Measurements from ENCODE around the gene PSEN2. TPM values are rescaled to one million over a fixed set of nuclear protein-coding genes. Genes with fewer than 3 reads are reported as not detected.

PSEN2 gene
- total and polyA plus RNA-seq, 2 donors (not counting 1 experiment from before 2014, with no cell fraction given): 19.5 to 41.8 TPM

DNA sequence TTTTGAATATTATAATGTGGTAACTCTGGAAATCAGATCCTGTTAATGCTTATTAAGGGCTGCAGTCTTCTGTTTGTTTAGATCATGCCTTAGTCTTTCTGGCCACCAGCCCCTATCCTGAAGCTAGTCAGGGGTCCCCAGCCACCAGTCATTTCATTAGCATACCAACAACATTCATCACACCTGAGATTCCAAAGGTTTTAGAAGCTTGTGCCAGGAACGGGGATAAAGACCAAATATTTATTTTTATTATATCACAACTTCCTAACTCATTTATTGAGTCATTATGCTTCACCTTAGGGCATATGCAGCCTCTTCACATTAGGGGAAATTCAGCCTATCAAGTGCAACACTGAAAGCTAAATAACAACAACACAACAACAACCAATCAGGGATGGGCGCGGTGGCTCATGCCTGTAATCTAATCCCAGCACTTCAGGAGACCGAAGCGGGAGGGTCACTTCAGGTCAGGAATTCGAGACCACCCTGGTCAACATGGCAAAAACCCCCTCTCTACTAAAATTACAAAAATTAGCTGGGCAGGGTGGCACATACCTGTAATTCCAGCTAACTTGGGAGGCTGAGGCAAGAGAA, 2.9 kb upstream of the PSEN2 start:
- no peaks in the 10 kb centered on the region for H4K20me1 ChIP-seq (ENCODE audit: control insufficient read depth, extremely low read depth, insufficient read depth, low read length)
- no peak overlapping the region for H3K27ac ChIP-seq (ENCODE audit: insufficient read depth, low read length)
- no peaks in the 10 kb centered on the region for H3K36me3 ChIP-seq (ENCODE audit: control insufficient read depth, insufficient read depth, low read length)
- H2AFZ ChIP-seq (ENCODE audit: low read length): no peak overlapping the region
- DNase-seq (ENCODE audit: low read depth in 2 of 2): no peak
- no peaks in the 10 kb centered on the region for H3K27me3 ChIP-seq (ENCODE audit: control insufficient read depth, insufficient read depth, low read length)
- H3K4me1 ChIP-seq (ENCODE audit: control insufficient read depth, extremely low read depth, insufficient read depth, low read length): peaks cover 20% of the 10 kb centered on the region
- H3K4me3 ChIP-seq (replicated peaks in 1 of 4; ENCODE audit: control extremely low read depth in 1 of 4, insufficient read depth in 1 of 4, low read depth in 3 of 4, low read length in 4 of 4): no peak overlapping the region
- no peak overlapping the region for H3K4me2 ChIP-seq (ENCODE audit: extremely low read depth, insufficient read depth, low read length)
- H3K9me3 ChIP-seq (ENCODE audit: control insufficient read depth, insufficient read depth, low read depth, low read length): no peaks in the 10 kb centered on the region
- H3K9ac ChIP-seq (ENCODE audit: insufficient read depth, low read length): no peak overlapping the region
- no peak for TF ChIP-seq EZH2 (IDR thresholded peaks at IDR 0.05; ENCODE audit: low read length, missing control alignments)
- TF ChIP-seq, protein P1, sequence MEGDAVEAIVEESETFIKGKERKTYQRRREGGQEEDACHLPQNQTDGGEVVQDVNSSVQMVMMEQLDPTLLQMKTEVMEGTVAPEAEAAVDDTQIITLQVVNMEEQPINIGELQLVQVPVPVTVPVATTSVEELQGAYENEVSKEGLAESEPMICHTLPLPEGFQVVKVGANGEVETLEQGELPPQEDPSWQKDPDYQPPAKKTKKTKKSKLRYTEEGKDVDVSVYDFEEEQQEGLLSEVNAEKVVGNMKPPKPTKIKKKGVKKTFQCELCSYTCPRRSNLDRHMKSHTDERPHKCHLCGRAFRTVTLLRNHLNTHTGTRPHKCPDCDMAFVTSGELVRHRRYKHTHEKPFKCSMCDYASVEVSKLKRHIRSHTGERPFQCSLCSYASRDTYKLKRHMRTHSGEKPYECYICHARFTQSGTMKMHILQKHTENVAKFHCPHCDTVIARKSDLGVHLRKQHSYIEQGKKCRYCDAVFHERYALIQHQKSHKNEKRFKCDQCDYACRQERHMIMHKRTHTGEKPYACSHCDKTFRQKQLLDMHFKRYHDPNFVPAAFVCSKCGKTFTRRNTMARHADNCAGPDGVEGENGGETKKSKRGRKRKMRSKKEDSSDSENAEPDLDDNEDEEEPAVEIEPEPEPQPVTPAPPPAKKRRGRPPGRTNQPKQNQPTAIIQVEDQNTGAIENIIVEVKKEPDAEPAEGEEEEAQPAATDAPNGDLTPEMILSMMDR (conservative IDR thresholded peaks at IDR 0.05 in 1 of 2, IDR thresholded peaks at IDR 0.05 in 1 of 2; ENCODE audit: low read depth in 1 of 2, low read length in 2 of 2): no peak
- peaks cover 5% of the 10 kb centered on the region for H3K79me2 ChIP-seq (ENCODE audit: control insufficient read depth, insufficient read depth, low read length)

DNA sequence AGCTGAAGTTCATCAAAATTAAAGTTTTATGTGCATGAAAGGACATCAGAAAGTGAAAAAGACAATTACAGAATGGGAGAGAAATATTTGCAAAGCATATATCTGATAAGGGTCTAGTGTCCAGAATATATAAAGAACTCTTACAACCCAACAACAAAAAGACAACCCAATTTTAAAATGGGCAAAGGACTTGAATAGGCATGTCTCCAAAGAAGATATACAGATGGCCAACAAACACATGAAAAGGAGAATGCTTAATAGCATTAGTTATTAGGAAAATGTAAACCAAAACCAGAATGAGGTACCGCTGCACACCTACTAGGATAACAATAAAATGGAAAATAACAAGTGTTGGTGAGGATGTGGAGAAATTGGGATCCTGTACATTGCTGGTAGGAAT, 1.7 kb upstream of the PSEN2 start:
- no peak overlapping the region for H3K27ac ChIP-seq (ENCODE audit: insufficient read depth, low read length)
- TF ChIP-seq, protein P1 (conservative IDR thresholded peaks at IDR 0.05 in 1 of 2, IDR thresholded peaks at IDR 0.05 in 1 of 2; ENCODE audit: low read depth in 1 of 2, low read length in 2 of 2): no peak
- no peak for TF ChIP-seq EZH2 (IDR thresholded peaks at IDR 0.05; ENCODE audit: low read length, missing control alignments)
- no peak overlapping the region for H3K4me2 ChIP-seq (ENCODE audit: extremely low read depth, insufficient read depth, low read length)
- DNase-seq (ENCODE audit: low read depth in 2 of 2): no peak
- no peaks in the 10 kb centered on the region for H3K27me3 ChIP-seq (ENCODE audit: control insufficient read depth, insufficient read depth, low read length)
- H3K79me2 ChIP-seq (ENCODE audit: control insufficient read depth, insufficient read depth, low read length): peaks cover 5% of the 10 kb centered on the region
- H3K36me3 ChIP-seq (ENCODE audit: control insufficient read depth, insufficient read depth, low read length): no peaks in the 10 kb centered on the region
- H3K9ac ChIP-seq (ENCODE audit: insufficient read depth, low read length): no peak overlapping the region
- no peak overlapping the region for H2AFZ ChIP-seq (ENCODE audit: low read length)
- no peak overlapping the region for H3K4me3 ChIP-seq (replicated peaks in 1 of 4; ENCODE audit: control extremely low read depth in 1 of 4, insufficient read depth in 1 of 4, low read depth in 3 of 4, low read length in 4 of 4)
- peaks cover 15% of the 10 kb centered on the region for H3K4me1 ChIP-seq (ENCODE audit: control insufficient read depth, extremely low read depth, insufficient read depth, low read length)
- no peaks in the 10 kb centered on the region for H3K9me3 ChIP-seq (ENCODE audit: control insufficient read depth, insufficient read depth, low read depth, low read length)
- no peaks in the 10 kb centered on the region for H4K20me1 ChIP-seq (ENCODE audit: control insufficient read depth, extremely low read depth, insufficient read depth, low read length)

GRCh38 chr1:226870026-226870400, 403 bp upstream of the PSEN2 start:
- H4K20me1 ChIP-seq (ENCODE audit: control insufficient read depth, extremely low read depth, insufficient read depth, low read length): no peaks in the 10 kb centered on the region
- TF ChIP-seq, protein P1 (conservative IDR thresholded peaks at IDR 0.05 in 1 of 2, IDR thresholded peaks at IDR 0.05 in 1 of 2; ENCODE audit: low read depth in 1 of 2, low read length in 2 of 2): no peak
- TF ChIP-seq EZH2 (IDR thresholded peaks at IDR 0.05; ENCODE audit: low read length, missing control alignments): no peak
- peak overlapping the region in 3 of 4 experiments; percentile 36 to 84 (median 70) for H3K4me3 ChIP-seq (replicated peaks in 1 of 4; ENCODE audit: control extremely low read depth in 1 of 4, insufficient read depth in 1 of 4, low read depth in 3 of 4, low read length in 4 of 4)
- H3K27ac ChIP-seq (ENCODE audit: insufficient read depth, low read length): no peak overlapping the region
- no peaks in the 10 kb centered on the region for H3K27me3 ChIP-seq (ENCODE audit: control insufficient read depth, insufficient read depth, low read length)
- H2AFZ ChIP-seq (ENCODE audit: low read length): peak overlapping the region; percentile 83
- no peaks in the 10 kb centered on the region for H3K9me3 ChIP-seq (ENCODE audit: control insufficient read depth, insufficient read depth, low read depth, low read length)
- H3K4me2 ChIP-seq (ENCODE audit: extremely low read depth, insufficient read depth, low read length): peak overlapping the region; percentile 94
- no peaks in the 10 kb centered on the region for H3K36me3 ChIP-seq (ENCODE audit: control insufficient read depth, insufficient read depth, low read length)
- peaks cover 5% of the 10 kb centered on the region for H3K79me2 ChIP-seq (ENCODE audit: control insufficient read depth, insufficient read depth, low read length)
- DNase-seq (ENCODE audit: low read depth in 2 of 2): peak; percentile 22
- H3K9ac ChIP-seq (ENCODE audit: insufficient read depth, low read length): peak overlapping the region; percentile 74
- peaks cover 7% of the 10 kb centered on the region for H3K4me1 ChIP-seq (ENCODE audit: control insufficient read depth, extremely low read depth, insufficient read depth, low read length)
